ENCODE results near the gene TMEM126A.

The TMEM126A gene

DNA sequence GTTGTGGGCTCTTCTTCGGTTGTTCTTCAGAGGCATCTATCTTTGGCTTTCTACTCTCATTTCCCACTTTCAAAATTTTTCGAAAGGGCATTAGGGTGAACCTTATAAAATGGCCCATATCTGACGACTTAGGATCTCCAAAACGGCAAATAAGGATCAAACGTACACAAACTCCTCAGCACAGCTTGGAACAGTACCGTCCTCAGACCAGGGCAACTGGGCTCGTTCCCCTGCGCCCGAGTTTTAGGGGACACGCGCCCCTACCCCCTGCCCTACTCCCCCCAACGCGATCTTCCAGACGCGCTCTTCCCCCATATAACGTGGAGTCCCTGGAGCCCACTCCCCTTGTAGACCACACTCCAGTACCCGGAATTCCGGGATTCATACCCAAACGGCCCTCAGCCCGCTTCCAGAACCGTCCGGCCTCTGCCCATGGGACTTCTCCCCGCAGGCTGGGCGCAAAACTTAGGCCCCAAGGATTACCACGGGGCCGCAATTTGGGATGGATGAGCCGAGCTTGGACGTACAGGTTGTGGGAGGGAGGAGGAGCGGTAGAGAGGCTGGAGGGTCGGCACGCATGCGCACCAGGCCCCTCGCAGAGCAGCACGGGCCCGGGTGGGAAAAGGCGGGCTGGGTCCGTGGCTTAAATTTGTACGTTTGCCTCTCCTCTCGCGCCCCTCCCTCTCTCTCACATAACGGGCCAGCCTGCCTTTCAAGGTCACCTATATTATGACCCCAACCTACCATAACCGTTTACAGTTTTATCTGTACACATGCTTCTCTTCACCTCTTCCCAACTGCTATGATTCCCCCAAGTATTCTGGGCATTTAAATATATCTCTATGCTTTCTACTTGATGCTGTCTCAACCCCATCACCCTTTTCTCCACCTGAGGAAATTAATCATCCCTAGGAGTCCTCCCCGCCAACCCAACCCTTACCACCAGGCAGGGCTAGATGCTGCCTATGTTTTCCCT, 34.9 kb downstream of the TMEM126A start:
- DNase-seq (ENCODE audit: low read depth), result no peak
- TF ChIP-seq, protein P1, sequence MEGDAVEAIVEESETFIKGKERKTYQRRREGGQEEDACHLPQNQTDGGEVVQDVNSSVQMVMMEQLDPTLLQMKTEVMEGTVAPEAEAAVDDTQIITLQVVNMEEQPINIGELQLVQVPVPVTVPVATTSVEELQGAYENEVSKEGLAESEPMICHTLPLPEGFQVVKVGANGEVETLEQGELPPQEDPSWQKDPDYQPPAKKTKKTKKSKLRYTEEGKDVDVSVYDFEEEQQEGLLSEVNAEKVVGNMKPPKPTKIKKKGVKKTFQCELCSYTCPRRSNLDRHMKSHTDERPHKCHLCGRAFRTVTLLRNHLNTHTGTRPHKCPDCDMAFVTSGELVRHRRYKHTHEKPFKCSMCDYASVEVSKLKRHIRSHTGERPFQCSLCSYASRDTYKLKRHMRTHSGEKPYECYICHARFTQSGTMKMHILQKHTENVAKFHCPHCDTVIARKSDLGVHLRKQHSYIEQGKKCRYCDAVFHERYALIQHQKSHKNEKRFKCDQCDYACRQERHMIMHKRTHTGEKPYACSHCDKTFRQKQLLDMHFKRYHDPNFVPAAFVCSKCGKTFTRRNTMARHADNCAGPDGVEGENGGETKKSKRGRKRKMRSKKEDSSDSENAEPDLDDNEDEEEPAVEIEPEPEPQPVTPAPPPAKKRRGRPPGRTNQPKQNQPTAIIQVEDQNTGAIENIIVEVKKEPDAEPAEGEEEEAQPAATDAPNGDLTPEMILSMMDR (IDR thresholded peaks at IDR 0.05; ENCODE audit: control insufficient read depth, insufficient read depth, low read depth, low read length, missing control alignments), result no peak
- H3K4me3 ChIP-seq (ENCODE audit: control insufficient read depth, low read depth, low read length), result peak overlapping the region; percentile 61

DNA sequence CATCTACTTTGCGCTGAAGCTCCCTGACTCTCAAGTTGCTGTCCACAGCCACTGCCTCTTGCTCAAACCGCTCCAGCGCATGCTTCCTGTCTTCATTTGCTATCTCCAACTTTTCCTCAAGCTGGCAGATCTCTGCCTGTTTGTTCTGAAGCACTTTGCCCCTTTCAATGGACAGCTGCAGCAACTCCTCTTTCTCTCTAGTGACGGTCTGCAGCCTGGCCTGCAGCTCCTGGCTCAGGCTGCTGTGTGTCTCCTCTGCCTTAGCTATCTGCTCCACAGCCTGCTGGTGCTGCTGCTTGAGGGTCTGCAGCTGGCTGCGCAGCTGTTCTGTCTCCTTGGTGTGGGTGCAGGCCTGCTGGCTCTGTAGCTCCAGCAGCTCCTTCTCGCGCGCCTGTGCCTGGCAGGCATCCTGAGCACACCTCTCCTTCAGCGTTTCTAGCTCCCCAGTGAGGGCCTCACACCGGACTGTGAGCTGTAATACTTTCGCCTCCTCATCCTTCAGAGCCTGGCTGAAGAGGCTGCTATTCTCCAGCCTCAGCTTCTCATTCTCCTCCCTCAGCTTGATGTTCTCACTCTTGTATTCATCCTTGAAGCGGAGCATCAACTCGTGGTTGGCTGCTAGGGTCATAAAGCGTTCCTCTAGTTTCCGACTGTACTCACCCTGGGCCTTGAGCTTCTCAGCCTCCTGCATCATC, 37.5 kb downstream of the TMEM126A start:
- no peak for DNase-seq (ENCODE audit: low read depth)
- peak overlapping the region; percentile 22 for H3K4me3 ChIP-seq (ENCODE audit: control insufficient read depth, low read depth, low read length)
- TF ChIP-seq, protein P1 (IDR thresholded peaks at IDR 0.05; ENCODE audit: control insufficient read depth, insufficient read depth, low read depth, low read length, missing control alignments), result no peak

DNA sequence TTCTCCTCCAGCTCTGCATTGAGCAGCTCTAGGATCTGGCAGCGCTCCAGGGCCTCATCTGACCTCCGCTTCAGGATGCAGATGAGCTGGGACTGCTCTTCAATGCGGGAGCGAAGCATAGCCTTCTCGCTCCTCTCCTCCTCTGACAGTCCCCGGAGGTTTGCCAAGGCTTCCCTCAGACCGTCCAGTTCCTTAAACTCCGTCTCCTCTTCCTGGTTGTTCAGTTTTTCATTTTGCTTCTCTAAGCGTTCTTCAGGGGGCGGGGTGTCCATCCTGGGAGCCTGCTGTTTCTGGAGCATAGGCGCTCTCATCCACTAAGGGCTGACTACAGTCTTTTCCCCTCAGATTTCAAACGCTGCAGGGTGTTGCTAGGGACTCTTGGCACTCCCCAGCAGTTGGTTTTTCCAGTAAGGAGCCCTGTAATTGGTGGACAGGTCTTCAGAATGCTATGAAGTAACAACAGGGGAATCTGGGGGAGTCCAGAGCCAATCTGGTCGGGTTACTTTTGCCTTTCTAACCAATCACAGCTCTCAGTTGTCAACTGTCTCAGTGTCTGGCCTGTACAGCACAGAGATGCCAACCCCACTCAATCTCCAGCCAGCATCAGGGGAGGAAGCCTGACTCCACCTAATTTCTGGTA, 38.2 kb downstream of the TMEM126A start, which contains the start of gene CCDC89:
CCDC89 (minus strand) TSS at position 376 of the 640 bp plus-strand sequence; CDS start at position 311, 65 bp downstream.
- TF ChIP-seq, protein P1 (IDR thresholded peaks at IDR 0.05; ENCODE audit: control insufficient read depth, insufficient read depth, low read depth, low read length, missing control alignments), result no peak
- DNase-seq (ENCODE audit: low read depth), result peak; percentile 73
- peak within 1 kb of the TSS; percentile 22 for H3K4me3 ChIP-seq (ENCODE audit: control insufficient read depth, low read depth, low read length)

DNA sequence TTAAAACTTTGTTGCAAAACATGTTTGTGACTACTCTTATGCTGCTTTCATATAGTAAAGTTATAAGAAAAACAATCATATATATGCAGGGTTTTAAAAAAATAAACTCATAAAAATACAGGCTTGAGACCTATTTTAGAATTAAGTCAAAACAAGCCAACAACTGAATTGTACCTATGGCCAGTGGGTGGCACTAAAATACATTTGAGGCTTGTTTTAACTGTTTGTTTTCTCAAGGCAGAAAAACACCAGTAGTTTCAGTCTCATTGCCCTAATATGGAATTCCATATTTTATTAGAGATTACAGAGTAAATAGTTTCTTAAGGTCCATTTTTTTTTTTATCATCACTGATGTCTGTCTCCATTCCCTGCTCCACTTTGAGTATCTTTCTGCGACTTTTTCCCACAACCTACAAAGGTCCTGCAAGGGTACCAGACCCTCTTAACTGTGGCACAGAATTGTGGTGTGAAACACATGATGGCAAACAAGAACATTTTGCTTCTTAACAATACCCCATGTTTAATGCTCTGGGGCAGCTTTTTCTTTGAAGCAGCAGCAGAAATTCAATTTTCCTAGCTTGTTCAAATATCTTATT, 46.7 kb downstream of the TMEM126A start:
- TF ChIP-seq, protein P1 (IDR thresholded peaks at IDR 0.05; ENCODE audit: control insufficient read depth, insufficient read depth, low read depth, low read length, missing control alignments), result peak; percentile 60
- DNase-seq (ENCODE audit: low read depth), result no peak
- H3K4me3 ChIP-seq (ENCODE audit: control insufficient read depth, low read depth, low read length), result no peak overlapping the region

DNA sequence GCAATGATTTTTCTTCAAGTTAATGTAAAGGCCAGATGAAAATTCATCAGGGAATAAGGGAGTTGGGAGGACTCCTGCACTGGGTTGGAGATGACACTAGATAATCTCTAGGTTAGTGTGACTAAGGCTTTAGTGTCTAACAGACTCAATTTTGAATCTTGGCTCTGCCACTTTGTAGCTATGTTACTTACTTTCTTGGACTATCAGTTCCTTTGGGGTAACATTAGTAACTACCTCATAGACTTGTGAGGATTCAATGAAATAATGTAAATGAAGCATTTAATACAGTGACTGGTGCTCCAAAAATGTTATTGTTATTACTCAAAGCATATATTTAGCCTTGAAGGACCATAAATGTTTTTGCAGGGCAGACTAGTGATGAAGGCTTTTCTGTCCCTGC, 47.8 kb downstream of the TMEM126A start:
- TF ChIP-seq, protein P1 (IDR thresholded peaks at IDR 0.05; ENCODE audit: control insufficient read depth, insufficient read depth, low read depth, low read length, missing control alignments), result no peak
- H3K4me3 ChIP-seq (ENCODE audit: control insufficient read depth, low read depth, low read length), result no peak overlapping the region
- DNase-seq (ENCODE audit: low read depth), result no peak

DNA sequence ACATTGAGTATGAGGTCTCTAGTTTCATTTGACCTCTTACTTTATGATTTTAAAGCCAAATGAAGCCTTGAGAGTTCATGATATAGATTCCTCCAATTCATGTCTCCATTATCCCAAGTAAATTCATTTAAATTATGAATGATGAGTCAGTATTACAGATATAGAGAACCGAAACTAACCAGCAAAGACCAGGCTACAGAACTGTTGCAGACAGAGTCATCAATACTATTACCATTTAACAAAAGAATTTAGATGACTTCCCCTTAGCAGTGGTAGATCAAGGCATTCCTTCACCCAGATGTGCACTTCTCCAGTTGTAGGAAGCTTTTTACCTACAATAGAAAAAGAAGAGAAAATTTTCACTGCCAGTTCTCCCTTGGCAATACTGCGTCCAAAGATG, 50.0 kb downstream of the TMEM126A start:
- no peak overlapping the region for H3K4me3 ChIP-seq (ENCODE audit: control insufficient read depth, low read depth, low read length)

More for the DNA sequence above, 50.0 kb downstream of the TMEM126A start:
- TF ChIP-seq, protein P1 (IDR thresholded peaks at IDR 0.05; ENCODE audit: control insufficient read depth, insufficient read depth, low read depth, low read length, missing control alignments), result no peak
- no peak for DNase-seq (ENCODE audit: low read depth)

Measured in AG09309 (cell line).